GM12878 (cell line): ENCODE data around the gene NAV1. TPM values are rescaled to one million over a fixed set of nuclear protein-coding genes. Genes with fewer than 3 reads are reported as not detected.
A peak's percentile ranks its signal among the peaks of the same experiment; 100 is the strongest.

Experiments
- ATAC-seq: fragments of 200-7000 bp; cut with Tn5 transposase; 3 replicates; pipeline ENCODE4 v1.9.1; 2020; ENCODE audit warnings: mild to moderate bottlenecking, moderate library complexity
- BruUV-seq: library from RNA; stranded (reverse); fragments of 400-500 nt; replicated peaks from 2 replicates; lab custom pipeline; 2021; lab: Mats Ljungman, UMichigan
- CTCF ChIA-PET: fragments of 300-600 bp; sonication (Branson Sonifier 250); formaldehyde crosslinking; extraction: SDS; loops from one replicate; lab custom pipeline; 2021; ENCODE audit warnings: inconsistent platforms; lab: Yijun Ruan, JAX
- POLR2A ChIA-PET: fragments of 350-600 bp; formaldehyde crosslinking; extraction: SDS; loops from one replicate; lab custom pipeline; 2021; ENCODE audit warnings: inconsistent platforms; lab: Charles Lee
- RAD21 ChIA-PET: fragments of 300-600 bp; sonication (Branson Sonifier 250); formaldehyde crosslinking; loops from one replicate; lab custom pipeline; 2023; ENCODE audit warnings: antibody characterized with exemption; ENCODE audit not compliant: unreplicated experiment; lab: Charles Lee
- SMC1A ChIA-PET: fragments of 300-600 bp; sonication (Branson Sonifier 250); formaldehyde crosslinking; loops from one replicate; lab custom pipeline; 2023; ENCODE audit not compliant: unreplicated experiment, uncharacterized antibody; lab: Charles Lee
- DNase-seq: peaks from one replicate; pipeline ENCODE4 v3.0.0-alpha.2; 2011; ENCODE audit warnings: low read depth, low spot score
- FAIRE-seq: peaks from 3 replicates; lab custom pipeline; 2011; peaks lifted over from hg19 to GRCh38; lab: Jason Lieb, UNC
- H2AFZ ChIP-seq: 2 replicates; pipeline ENCODE4 v1.6.0; 2011; ENCODE audit warnings: low read depth, low read length, control low read depth; ENCODE audit not compliant: control insufficient read depth
- H3K27ac ChIP-seq: 2 replicates; pipeline ENCODE4 v1.5.1; 2011; ENCODE audit warnings: control low read depth; ENCODE audit not compliant: control insufficient read depth, insufficient read depth
- H3K27me3 ChIP-seq, 2 experiments: replicated peaks in 1 of 2; 2 replicates each; pipeline versions ENCODE4 v1.6.0 to v1.6.1; 2011; ENCODE audit warnings: low read length in 1 of 2; ENCODE audit not compliant: control insufficient read depth in 2 of 2, insufficient read depth in 2 of 2
- H3K36me3 ChIP-seq, 2 experiments: 2 replicates each; pipeline ENCODE4 v1.5.1; 2011; ENCODE audit warnings: low read length in 1 of 2; ENCODE audit not compliant: control insufficient read depth in 2 of 2, insufficient read depth in 2 of 2
- H3K4me1 ChIP-seq: 2 replicates; pipeline ENCODE4 v1.6.1; 2011; ENCODE audit warnings: mild to moderate bottlenecking, low read length, moderate library complexity, mixed read lengths; ENCODE audit not compliant: control insufficient read depth, insufficient read depth
- H3K4me2 ChIP-seq: 2 replicates; pipeline ENCODE4 v1.6.0; 2011; ENCODE audit warnings: control low read depth; ENCODE audit not compliant: control insufficient read depth, insufficient read depth
- H3K4me3 ChIP-seq: fragments of 200-600 bp; sonication (generic); 2 replicates; pipeline ENCODE4 v1.5.1; 2016
- H3K79me2 ChIP-seq: 2 replicates; pipeline ENCODE4 v1.6.0; 2011; ENCODE audit warnings: low read length; ENCODE audit not compliant: control insufficient read depth, insufficient read depth
- H3K9ac ChIP-seq: 2 replicates; pipeline ENCODE4 v1.8.0; 2011; ENCODE audit warnings: low read length, control low read depth, mixed read lengths; ENCODE audit not compliant: control insufficient read depth, insufficient read depth
- H3K9me3 ChIP-seq: replicated peaks from 3 replicates; pipeline ENCODE4 v1.5.1; 2011; ENCODE audit warnings: mild to moderate bottlenecking, low read length; ENCODE audit not compliant: control insufficient read depth, insufficient read depth
- H4K20me1 ChIP-seq: 2 replicates; pipeline ENCODE4 v1.6.0; 2011; ENCODE audit not compliant: control insufficient read depth, insufficient read depth
- ATF7 ChIP-seq: fragments of 450-650 bp; IDR thresholded peaks from 2 replicates; pipeline ENCODE4 v1.6.1; 2016; ENCODE audit warnings: low read depth, mild to moderate bottlenecking
- BACH1 ChIP-seq: fragments of 450-650 bp; IDR thresholded peaks from 2 replicates; pipeline ENCODE4 v1.6.1; 2017; ENCODE audit warnings: mild to moderate bottlenecking, borderline replicate concordance
- CBFB ChIP-seq: IDR thresholded peaks from 2 replicates; pipeline ENCODE4 v1.6.1; 2016; ENCODE audit warnings: antibody characterized with exemption, low read depth
- CHD2 ChIP-seq: IDR thresholded peaks from 2 replicates; pipeline ENCODE4 v1.6.1; 2011; ENCODE audit warnings: low read depth, low read length, improper control_type of control experiment, borderline replicate concordance
- KAT2A ChIP-seq: conservative IDR thresholded peaks from 2 replicates; pipeline ENCODE4 v1.6.1; 2011; ENCODE audit warnings: low read depth, low read length; ENCODE audit not compliant: control insufficient read depth
- LARP7 ChIP-seq: fragments of 450-650 bp; IDR thresholded peaks from 2 replicates; pipeline ENCODE4 v1.6.1; 2017; ENCODE audit warnings: mild to moderate bottlenecking
- MEF2B ChIP-seq: fragments of 450-650 bp; IDR thresholded peaks from 2 replicates; pipeline ENCODE4 v1.6.1; 2018; ENCODE audit warnings: mild to moderate bottlenecking, moderate library complexity; ENCODE audit not compliant: partially characterized antibody, poor library complexity, severe bottlenecking
- NKRF ChIP-seq: fragments of 450-650 bp; conservative IDR thresholded peaks from 2 replicates; pipeline ENCODE4 v1.6.1; 2017; ENCODE audit warnings: mild to moderate bottlenecking, moderate library complexity
- SREBF2 ChIP-seq: IDR thresholded peaks from 2 replicates; pipeline ENCODE4 v1.6.1; 2012; ENCODE audit warnings: mild to moderate bottlenecking, low read length
- TCF12 ChIP-seq: IDR thresholded peaks from 2 replicates; pipeline ENCODE4 v1.6.1; 2011; ENCODE audit warnings: low read depth, mild to moderate bottlenecking, low read length
- ZBED1 ChIP-seq: IDR thresholded peaks from 2 replicates; pipeline ENCODE4 v1.6.1; 2016; ENCODE audit warnings: borderline replicate concordance
- ZNF592 ChIP-seq: fragments of 450-650 bp; IDR thresholded peaks from 2 replicates; pipeline ENCODE4 v1.6.1; 2017; ENCODE audit warnings: mild to moderate bottlenecking, moderate library complexity
- WGBS: methylation state at CpG from one replicate; pipeline ENCODE4 v1.1.6; 2016; ENCODE audit warnings: low lambda C conversion rate; ENCODE audit not compliant: insufficient replicate concordance, insufficient coverage; ENCODE audit errors: missing lambda C conversion rate; 5-methylcytosine and 5-hydroxymethylcytosine counted together
- in situ Hi-C: fragments of 300-500 bp; cut with MboI; formaldehyde crosslinking; loops from 9 replicates; pipeline ENCODE4 v1.14.3; 2018; ENCODE audit warnings: mixed read lengths
- intact Hi-C: fragments of 100-400 bp; cut with micrococcal nuclease; formaldehyde crosslinking; loops from one replicate; pipeline ENCODE4 v1.14.2; 2022; ENCODE audit not compliant: unreplicated experiment
- polyA plus RNA-seq, 11 experiments: library from polyadenylated mRNA; depleted of rRNA in 4 of 11; unstranded in 6 of 11; stranded (reverse) in 5 of 11; fragments of >200 nt; fragmentation: Nextera tagmentation in 4 of 11; fragmentation: Illumina TruSeq in 1 of 11; extraction: Ambion mirVana in 4 of 11; extraction: Trizol in 1 of 11; gene quantifications; 1 replicate in 1 of 11; 2 replicates in 10 of 11; pipeline versions ENCODE4 v1.2.1 to v1.2.3, GENCODE V29; 2011 to 2016; ENCODE audit warnings: inconsistent platforms in 2 of 11, missing spikeins in 2 of 11, low read depth in 1 of 11
- total RNA-seq, 4 experiments: library from RNA; depleted of rRNA in 3 of 4; stranded (reverse); fragments of >200 nt in 3 of 4; fragmentation: Illumina TruSeq in 1 of 4; extraction: Trizol in 1 of 4; gene quantifications; 2 replicates each; pipeline versions ENCODE4 v1.2.1 to v1.2.3, GENCODE V29; 2013 to 2021

The NAV1 gene
- total and polyA plus RNA-seq, 10 of the 15 experiments (the other 5 are each of a cell fraction or from before 2014, with no cell fraction given): 0.04 to 1.3 (median 0.36) TPM

- no peak overlapping the region for H2AFZ ChIP-seq
- no peaks in the 10 kb centered on the region for H3K9me3 ChIP-seq
- no TSS peak for BruUV-seq
- WGBS: 64% methylated on average over 3 of the region's 3 CpGs
- no peak for TF ChIP-seq ZBED1
- no peak for TF ChIP-seq KAT2A
- no peak for TF ChIP-seq ZNF592
- TF ChIP-seq CBFB: no peak
- TF ChIP-seq LARP7: no peak
- TF ChIP-seq MEF2B: no peak
- no peak for TF ChIP-seq CHD2
- TF ChIP-seq SREBF2: no peak
- TF ChIP-seq BACH1: no peak
- TF ChIP-seq ATF7: no peak
- no peak for TF ChIP-seq TCF12
- TF ChIP-seq NKRF: no peak
- no peaks in the 10 kb centered on the region for H3K4me1 ChIP-seq
- no peaks in the 10 kb centered on the region for H3K79me2 ChIP-seq
- H3K4me3 ChIP-seq: no peak overlapping the region
- RAD21 ChIA-PET: interaction anchor here (0.7 kb wide), 1 partner anchor 17 kb away, joined by 3 read pairs; no protein-coding TSS in a partner anchor
- peak; percentile 54 for FAIRE-seq
- in situ Hi-C loops: no loop called here
- no peaks in the 10 kb centered on the region for H3K27me3 ChIP-seq
- H3K36me3 ChIP-seq: no peaks in the 10 kb centered on the region
- SMC1A ChIA-PET: no interaction called here
- DNase-seq: no peak
- H3K9ac ChIP-seq: no peak overlapping the region
- no peak overlapping the region for H3K4me2 ChIP-seq
- no peak for ATAC-seq
- no peak overlapping the region for H3K27ac ChIP-seq
- intact Hi-C loops: no loop called here
- POLR2A ChIA-PET: no interaction called here
- CTCF ChIA-PET: interaction anchor here (1.2 to 4.1 kb wide), 4 partner anchors 17 to 278 kb away, joined by 3 to 27 read pairs (median 4); no protein-coding TSS in a partner anchor
- H4K20me1 ChIP-seq: no peaks in the 10 kb centered on the region
These were observed 10.2 kb upstream of the NAV1 start for GRCh38 chr1:201528631-201529252.
